ENCODE data around the gene GDI2.

Gene GDI2

DNA sequence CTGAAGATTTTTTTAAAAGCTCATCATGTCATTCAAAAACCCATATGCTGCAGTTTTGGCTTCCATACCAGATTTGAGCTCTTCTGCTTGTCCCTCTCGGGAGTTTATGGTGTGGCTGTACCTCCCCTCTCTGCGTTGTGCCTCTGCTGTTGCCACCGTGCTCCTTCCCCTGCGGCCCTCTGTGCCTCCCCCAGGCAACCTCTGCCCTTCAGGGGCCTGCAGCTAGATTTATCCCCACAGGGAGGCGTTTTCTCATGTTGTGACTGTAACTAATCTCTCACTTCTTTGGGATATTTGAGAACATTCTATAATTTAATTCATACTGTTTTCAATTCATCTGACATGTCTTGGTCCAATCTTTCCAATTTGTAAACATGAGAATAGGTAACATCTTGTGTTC, 75.9 kb downstream of the GDI2 start:
- peak in 1 of 2 experiments; percentile 14 for DNase-seq

DNA sequence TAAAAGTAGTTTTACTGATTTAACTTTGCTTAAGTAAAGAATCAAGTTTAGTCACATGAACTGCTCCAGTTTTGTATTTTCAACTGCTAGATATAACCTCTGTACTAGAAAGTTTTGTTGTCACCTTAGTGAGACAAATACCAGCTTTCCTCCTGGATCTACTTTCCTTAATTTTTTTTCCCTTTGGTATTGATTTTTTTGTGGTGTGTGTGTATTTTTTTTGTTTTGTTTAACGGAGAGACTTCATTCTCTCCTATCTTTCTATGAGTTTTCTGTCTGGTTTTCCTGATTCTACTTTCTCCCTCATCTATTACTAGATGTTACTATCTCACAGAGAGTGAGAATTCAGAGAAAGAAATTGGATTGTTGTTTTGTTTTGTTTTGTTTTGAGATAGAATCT, 76.6 kb downstream of the GDI2 start:
- DNase-seq: no peak

- no peak for DNase-seq
These were observed 78.1 kb downstream of the GDI2 start for GRCh38 chr10:5735119-5735518.

DNA sequence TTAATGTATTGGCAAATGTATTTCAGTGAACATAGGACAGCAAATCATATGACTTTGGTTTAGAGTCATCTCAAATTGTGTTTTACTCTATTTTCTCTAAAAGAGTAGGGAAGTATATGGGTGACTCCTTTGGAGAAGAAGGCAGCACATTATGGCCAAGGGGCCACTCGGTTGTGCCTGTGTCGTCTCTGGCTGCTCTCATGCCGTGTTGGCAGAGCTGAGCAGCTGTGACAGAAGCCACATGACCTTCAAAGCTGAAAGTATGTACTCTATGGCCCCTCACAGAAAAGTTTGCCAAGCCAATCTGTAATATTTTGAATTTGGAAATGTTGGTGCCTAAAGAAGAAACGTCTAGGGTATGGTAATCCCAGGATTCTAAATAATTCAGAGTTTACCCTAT, 81.1 kb downstream of the GDI2 start:
- no peak for DNase-seq

GRCh38 chr10:5731559-5731958, 81.7 kb downstream of the GDI2 start:
- no peak for DNase-seq

DNA sequence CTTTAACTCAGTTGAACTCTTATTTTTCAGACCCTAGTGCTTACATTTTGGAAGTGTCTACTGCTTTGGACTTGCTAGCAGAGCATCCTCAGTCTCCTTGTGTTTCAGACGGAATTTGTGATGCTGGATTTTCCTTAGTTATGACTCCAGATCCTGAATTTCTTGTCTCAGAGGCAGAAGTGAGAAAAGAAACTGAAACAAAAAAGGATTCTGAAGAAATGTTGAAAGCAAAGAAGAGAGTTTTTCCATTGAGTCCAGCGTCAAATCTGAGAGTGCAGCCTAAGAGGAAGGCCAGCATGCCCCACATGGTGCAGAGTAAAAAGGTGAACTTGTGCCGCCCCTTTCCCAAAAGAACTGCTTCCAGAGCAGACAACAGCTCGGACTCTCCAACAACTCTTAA, 82.5 kb downstream of the GDI2 start:
- no peak for DNase-seq

DNA sequence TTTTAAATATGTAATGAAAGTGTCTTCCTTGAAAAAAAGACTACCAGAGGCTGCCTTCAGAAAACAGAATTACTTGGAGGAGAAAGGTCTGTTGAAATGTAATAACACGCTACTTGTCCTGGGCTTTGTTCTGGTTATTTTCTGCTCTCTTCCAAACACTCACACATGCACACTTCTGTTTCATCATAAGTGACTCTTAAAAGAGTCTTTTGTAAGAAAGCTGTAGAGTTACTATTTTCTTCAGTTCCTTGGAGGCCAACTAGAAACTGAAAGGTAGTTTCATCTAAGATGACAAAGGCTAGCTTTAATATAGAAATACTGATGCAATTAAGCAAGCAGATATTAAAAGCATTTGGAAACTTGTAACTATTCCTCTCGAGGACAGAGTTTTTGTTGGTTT, 89.5 kb downstream of the GDI2 start:
- no peak for DNase-seq

DNA sequence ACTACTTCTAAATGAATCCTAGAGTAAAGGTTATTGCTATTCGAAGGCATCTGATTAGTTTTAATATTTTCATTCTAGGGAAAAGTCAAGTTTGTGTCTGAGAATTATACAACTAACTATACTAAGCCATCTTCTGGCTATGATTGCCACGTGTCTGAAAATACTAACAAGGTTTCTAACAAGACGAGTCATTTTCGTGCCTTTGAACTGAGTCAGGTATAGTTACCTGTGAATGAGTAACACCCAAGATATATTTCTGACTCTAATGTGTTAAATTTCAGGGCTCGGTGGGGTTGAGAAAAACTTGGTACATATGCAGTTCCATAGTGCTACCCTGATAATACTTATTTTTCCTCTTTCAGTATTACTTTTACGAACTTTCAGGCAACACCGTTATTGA, 93.1 kb downstream of the GDI2 start:
- no peak for DNase-seq

DNA sequence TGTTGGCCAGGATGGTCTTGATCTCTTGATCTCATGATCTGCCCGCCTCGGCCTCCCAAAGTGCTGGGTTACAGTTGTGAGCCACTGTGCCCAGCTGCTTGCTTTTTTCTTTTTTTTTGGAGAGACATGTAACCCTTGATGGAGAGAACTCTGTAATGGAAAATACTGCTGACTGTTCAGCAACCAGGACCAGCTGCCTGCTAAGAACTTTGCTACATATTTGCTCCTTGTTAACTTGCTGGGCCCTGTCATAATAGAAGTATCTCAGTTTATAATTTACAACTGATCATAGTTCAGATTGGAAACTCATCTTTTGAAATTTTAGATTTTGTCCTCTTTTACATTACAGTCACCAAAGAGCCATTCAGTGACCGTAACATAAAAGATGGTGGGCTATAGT, 93.7 kb downstream of the GDI2 start:
- DNase-seq: no peak

Data from Kasumi-1 (cell line).